A549 (cell line): Measurements from ENCODE around the gene KCNG3.

ENCODE experiments used
- CHD2 ChIP-seq: fragments of 150-350 bp; IDR thresholded peaks from 2 replicates; pipeline ENCODE4 v1.6.1; 2014; ENCODE audit warnings: low read length; ENCODE audit not compliant: partially characterized antibody
- CHD4 ChIP-seq: fragments of 200-600 bp; sonication (generic); IDR thresholded peaks from 2 replicates; pipeline ENCODE4 v1.6.1; 2016; ENCODE audit warnings: antibody characterized with exemption, mild to moderate bottlenecking, borderline replicate concordance
- EP300 ChIP-seq, 2 experiments: fragments of >200 bp; sonication (Bioruptor Twin); formaldehyde crosslinking; IDR thresholded peaks; 2 replicates in 1 of 2; 3 replicates in 1 of 2; pipeline ENCODE4 v1.6.1; 2016 to 2017
- FOSB ChIP-seq: fragments of 250-450 bp; sonication (Bioruptor Pico); IDR thresholded peaks from 2 replicates; pipeline ENCODE4 v1.5.0; 2020; ENCODE audit warnings: mild to moderate bottlenecking, moderate library complexity
- HDAC2 ChIP-seq: fragments of 200-600 bp; sonication (generic); IDR thresholded peaks from 2 replicates; pipeline ENCODE4 v1.6.1; 2016
- RAD21 ChIP-seq, 2 experiments: fragments of >200 bp in 1 of 2; sonication (Bioruptor Twin) in 1 of 2; formaldehyde crosslinking in 1 of 2; IDR thresholded peaks in 1 of 2; conservative IDR thresholded peaks in 1 of 2; 2 replicates in 1 of 2; 3 replicates in 1 of 2; pipeline ENCODE4 v1.6.1; 2012 to 2018; ENCODE audit warnings: inconsistent platforms in 1 of 2
- RCOR1 ChIP-seq: fragments of 150-350 bp; IDR thresholded peaks from 2 replicates; pipeline ENCODE4 v1.6.1; 2014; ENCODE audit warnings: antibody characterized with exemption, low read length, low read depth
- RFX5 ChIP-seq: fragments of 450-650 bp; IDR thresholded peaks from 2 replicates; pipeline ENCODE4 v1.7.1; 2014; ENCODE audit warnings: antibody characterized with exemption, mild to moderate bottlenecking, moderate library complexity
- SREBF2 ChIP-seq: fragments of 450-650 bp; IDR thresholded peaks from 2 replicates; pipeline ENCODE4 v1.6.1; 2014; ENCODE audit warnings: mild to moderate bottlenecking, moderate library complexity
- TF ChIP-seq, protein P1 (sequence below): fragments of >200 bp; sonication (Bioruptor Twin); formaldehyde crosslinking; IDR thresholded peaks from 3 replicates; pipeline ENCODE4 v1.5.1; 2016
- TF ChIP-seq, protein P2 (sequence below): fragments of 150-350 bp; IDR thresholded peaks from 2 replicates; pipeline ENCODE4 v1.6.1; 2014; ENCODE audit warnings: low read depth, mild to moderate bottlenecking, low read length

DNA sequence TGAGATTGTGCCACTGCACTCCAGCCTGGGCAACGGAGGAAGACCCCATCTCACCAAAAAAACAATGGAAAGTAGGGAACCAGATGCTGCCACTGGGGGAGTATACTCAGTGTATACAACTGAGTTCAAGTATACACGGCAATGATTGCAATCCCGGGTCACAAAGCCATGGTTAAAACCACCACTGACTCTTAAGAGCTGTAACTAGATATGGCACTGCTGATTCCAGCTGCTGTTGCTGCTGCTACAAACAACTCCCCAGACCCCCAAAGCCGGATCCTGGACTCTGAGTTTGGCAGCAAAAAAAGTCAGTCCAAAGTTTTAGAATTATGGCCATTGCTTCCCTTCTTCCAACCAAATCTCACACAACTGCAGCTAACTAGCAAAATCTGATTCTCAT is 89.1 kb downstream of the KCNG3 start:
- no peak for TF ChIP-seq FOSB
- TF ChIP-seq, protein P1, sequence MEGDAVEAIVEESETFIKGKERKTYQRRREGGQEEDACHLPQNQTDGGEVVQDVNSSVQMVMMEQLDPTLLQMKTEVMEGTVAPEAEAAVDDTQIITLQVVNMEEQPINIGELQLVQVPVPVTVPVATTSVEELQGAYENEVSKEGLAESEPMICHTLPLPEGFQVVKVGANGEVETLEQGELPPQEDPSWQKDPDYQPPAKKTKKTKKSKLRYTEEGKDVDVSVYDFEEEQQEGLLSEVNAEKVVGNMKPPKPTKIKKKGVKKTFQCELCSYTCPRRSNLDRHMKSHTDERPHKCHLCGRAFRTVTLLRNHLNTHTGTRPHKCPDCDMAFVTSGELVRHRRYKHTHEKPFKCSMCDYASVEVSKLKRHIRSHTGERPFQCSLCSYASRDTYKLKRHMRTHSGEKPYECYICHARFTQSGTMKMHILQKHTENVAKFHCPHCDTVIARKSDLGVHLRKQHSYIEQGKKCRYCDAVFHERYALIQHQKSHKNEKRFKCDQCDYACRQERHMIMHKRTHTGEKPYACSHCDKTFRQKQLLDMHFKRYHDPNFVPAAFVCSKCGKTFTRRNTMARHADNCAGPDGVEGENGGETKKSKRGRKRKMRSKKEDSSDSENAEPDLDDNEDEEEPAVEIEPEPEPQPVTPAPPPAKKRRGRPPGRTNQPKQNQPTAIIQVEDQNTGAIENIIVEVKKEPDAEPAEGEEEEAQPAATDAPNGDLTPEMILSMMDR: no peak
- no peak for TF ChIP-seq CHD2
- no peak for TF ChIP-seq RFX5
- no peak for TF ChIP-seq CHD4
- no peak for TF ChIP-seq HDAC2
- TF ChIP-seq SREBF2: no peak
- TF ChIP-seq, protein P2, sequence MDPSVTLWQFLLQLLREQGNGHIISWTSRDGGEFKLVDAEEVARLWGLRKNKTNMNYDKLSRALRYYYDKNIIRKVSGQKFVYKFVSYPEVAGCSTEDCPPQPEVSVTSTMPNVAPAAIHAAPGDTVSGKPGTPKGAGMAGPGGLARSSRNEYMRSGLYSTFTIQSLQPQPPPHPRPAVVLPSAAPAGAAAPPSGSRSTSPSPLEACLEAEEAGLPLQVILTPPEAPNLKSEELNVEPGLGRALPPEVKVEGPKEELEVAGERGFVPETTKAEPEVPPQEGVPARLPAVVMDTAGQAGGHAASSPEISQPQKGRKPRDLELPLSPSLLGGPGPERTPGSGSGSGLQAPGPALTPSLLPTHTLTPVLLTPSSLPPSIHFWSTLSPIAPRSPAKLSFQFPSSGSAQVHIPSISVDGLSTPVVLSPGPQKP: no peak
- no peak for TF ChIP-seq RCOR1
- no peak for TF ChIP-seq RAD21 (conservative IDR thresholded peaks at IDR 0.05 in 1 of 2, IDR thresholded peaks at IDR 0.05 in 1 of 2)
- no peak for TF ChIP-seq EP300 (IDR thresholded peaks at IDR 0.05)
